ENCODE measurements around the gene GRIFIN. TPM values are rescaled to one million over a fixed set of nuclear protein-coding genes. Genes with fewer than 3 reads are reported as not detected.

Gene GRIFIN
- total and polyA plus RNA-seq, 8 donors, result not detected

DNA sequence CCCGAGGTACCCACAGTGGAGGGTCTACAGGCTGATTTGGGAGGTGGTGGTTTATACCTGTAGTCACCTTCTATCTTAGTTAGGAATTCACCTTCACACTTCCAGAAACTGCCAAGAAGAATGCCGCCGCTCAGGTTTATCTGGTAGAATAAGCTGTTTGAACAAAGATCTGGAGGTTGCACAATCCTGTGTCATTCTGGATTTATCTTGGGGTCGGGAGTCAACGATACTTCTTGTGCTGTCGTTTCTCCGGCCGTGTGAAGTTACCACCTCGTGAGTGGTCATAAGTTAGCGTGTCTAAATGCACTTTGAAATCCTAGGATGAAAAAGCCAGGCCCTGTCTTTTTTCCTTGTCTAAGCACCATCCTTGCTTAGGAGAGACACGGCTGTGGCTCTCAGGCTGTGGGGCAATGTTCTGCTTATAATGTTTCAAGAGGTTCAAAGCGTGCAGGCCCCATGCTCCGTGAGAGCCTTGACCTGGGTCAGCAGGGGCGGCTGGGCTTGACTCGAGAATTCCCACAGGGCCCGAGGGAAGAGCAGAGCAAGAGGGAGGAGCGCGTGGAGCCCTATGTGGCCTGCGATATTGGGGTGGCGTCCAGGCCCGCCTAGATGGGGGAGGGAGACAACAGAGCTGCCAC is 35.5 kb downstream of the GRIFIN start:
- FAIRE-seq, result no peak
- Histone ChIP-seq H3K4me1 (peaks cover 5 to 17% (median 6%) of the 10 kb centered on the region in 3 donors), H3K27me3 (no peaks in the 10 kb centered on the region), H3K27ac (peak overlapping the region in 2 of 4 donors; percentile 42 to 63), H3K9me3 (no peaks in the 10 kb centered on the region), H3K4me3 (no peak overlapping the region), H3K36me3 (no peaks in the 10 kb centered on the region)
- peak; percentile 70 to 84 (median 77) for ATAC-seq
- WGBS, 2 donors, result 25 to 26% methylated on average over 21 of the region's 21 CpGs
- intact Hi-C loops (cut with DNase I), result no loop called here
- peak in 4 of 6 donors; percentile 51 to 72 (median 60) for DNase-seq
- TF ChIP-seq, protein P1, sequence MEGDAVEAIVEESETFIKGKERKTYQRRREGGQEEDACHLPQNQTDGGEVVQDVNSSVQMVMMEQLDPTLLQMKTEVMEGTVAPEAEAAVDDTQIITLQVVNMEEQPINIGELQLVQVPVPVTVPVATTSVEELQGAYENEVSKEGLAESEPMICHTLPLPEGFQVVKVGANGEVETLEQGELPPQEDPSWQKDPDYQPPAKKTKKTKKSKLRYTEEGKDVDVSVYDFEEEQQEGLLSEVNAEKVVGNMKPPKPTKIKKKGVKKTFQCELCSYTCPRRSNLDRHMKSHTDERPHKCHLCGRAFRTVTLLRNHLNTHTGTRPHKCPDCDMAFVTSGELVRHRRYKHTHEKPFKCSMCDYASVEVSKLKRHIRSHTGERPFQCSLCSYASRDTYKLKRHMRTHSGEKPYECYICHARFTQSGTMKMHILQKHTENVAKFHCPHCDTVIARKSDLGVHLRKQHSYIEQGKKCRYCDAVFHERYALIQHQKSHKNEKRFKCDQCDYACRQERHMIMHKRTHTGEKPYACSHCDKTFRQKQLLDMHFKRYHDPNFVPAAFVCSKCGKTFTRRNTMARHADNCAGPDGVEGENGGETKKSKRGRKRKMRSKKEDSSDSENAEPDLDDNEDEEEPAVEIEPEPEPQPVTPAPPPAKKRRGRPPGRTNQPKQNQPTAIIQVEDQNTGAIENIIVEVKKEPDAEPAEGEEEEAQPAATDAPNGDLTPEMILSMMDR (IDR thresholded peaks at IDR 0.05), result no peak

DNA sequence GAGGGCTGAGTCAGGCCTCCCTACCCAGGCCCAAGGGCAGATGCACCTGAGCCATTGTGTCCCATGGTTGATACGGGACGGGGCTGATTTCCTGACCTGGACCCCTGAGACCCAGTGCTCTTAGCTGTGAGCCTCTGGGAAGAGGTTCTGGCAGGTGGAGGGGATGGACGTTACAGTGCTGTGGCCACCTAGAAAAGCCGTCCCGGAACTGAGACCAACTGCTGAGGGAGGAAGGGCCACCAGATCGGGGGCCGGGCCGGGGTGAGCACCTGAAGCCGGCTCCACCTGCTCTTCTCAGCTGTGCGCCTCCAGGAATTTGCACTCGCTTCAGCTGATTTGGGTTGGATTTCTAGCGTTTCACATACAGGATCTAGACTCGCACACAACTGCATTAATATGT is 37.4 kb downstream of the GRIFIN start:
- DNase-seq (peak in 1 of 6 donors; percentile 40), FAIRE-seq (no peak)
- TF ChIP-seq, protein P1 (IDR thresholded peaks at IDR 0.05), result no peak

GRCh38 chr7:2438186-2438585 is 38.0 kb downstream of the GRIFIN start:
- no peaks in the 10 kb centered on the region for H3K9me3 ChIP-seq
- no peaks in the 10 kb centered on the region for H3K27me3 ChIP-seq
- FAIRE-seq (no peak), ATAC-seq (no peak), DNase-seq (peak in 1 of 6 donors; percentile 32)
- no peak overlapping the region for H3K27ac ChIP-seq
- H3K4me1 ChIP-seq, result peaks cover 5 to 17% (median 6%) of the 10 kb centered on the region in 3 donors
- H3K4me3 ChIP-seq, result no peak overlapping the region
- no peaks in the 10 kb centered on the region for H3K36me3 ChIP-seq
- TF ChIP-seq, protein P1 (IDR thresholded peaks at IDR 0.05), result no peak
- 91 to 97% methylated on average over 7 of the region's 7 CpGs for WGBS, 2 donors
- intact Hi-C loops (cut with DNase I), result no loop called here

More for the DNA sequence above, 37.4 kb downstream of the GRIFIN start:
- no peak overlapping the region for H3K27ac ChIP-seq
- no peaks in the 10 kb centered on the region for H3K27me3 ChIP-seq
- WGBS, 2 donors, result 94 to 97% methylated on average over 13 of the region's 13 CpGs
- ATAC-seq, result no peak
- no peaks in the 10 kb centered on the region for H3K36me3 ChIP-seq
- no peak overlapping the region for H3K4me3 ChIP-seq
- intact Hi-C loops (cut with DNase I), result no loop called here
- H3K9me3 ChIP-seq, result no peaks in the 10 kb centered on the region
- peaks cover 5 to 17% (median 6%) of the 10 kb centered on the region in 3 donors for H3K4me1 ChIP-seq

DNA sequence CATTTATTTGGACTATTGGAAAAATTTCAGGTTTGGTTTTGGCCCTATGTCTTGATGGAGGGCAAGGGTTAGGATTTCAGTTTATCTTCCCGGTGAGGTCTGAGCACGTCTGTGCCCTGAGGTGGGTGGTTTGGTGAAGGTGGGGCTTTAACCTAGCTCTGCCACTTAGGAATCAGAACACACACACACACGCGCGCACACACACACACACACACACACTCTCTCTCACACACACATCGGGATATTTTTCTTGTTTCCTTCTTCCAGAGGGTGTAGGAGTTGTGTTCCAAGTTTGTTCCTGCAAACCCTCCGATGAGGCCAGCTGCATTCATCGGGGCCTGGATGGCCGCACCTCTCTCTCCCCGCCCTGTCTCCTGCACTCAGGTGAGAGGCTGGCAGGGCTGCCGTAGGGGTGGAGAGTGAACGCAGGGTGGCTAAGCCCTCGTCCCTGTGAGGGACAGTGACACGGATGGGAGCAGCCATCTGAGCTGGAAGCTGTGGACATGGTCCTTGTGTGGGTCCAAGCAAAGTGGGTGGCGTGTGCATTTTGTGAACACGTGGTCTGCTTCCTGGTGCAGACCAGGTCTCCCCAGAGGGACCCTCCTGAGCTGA is 38.6 kb downstream of the GRIFIN start:
- no peak overlapping the region for H3K27ac ChIP-seq
- H3K4me3 ChIP-seq, result no peak overlapping the region
- H3K9me3 ChIP-seq, result no peaks in the 10 kb centered on the region
- no peaks in the 10 kb centered on the region for H3K27me3 ChIP-seq
- DNase-seq (no peak), FAIRE-seq (no peak), ATAC-seq (no peak)
- WGBS, 2 donors, result 86 to 89% methylated on average over 16 of the region's 16 CpGs
- H3K36me3 ChIP-seq, result no peaks in the 10 kb centered on the region
- TF ChIP-seq, protein P1 (IDR thresholded peaks at IDR 0.05), result no peak
- intact Hi-C loops (cut with DNase I), result no loop called here
- H3K4me1 ChIP-seq, result peaks cover 5 to 17% (median 6%) of the 10 kb centered on the region in 3 donors

DNA sequence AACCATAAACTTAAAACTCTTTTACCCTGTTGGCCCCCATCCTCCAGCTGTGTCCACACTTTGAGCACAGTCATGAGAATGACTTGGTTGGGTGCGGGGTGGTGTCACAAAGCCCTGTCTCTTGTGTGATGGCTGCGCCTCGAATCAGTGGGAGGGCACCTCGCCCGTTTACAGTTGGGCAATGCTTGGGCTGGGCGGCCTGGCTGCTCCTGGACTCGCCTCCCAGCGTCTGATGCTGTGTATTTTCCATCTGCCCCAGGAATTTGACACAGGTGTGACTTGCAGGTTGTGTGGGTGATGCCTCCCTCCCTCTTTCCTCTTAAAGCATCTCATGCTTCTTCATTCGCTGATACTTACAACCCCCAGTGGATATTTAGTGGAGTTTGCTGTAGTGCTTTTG is 39.1 kb downstream of the GRIFIN start:
- DNase-seq, result no peak
- H3K9me3 ChIP-seq, result no peaks in the 10 kb centered on the region
- no peak overlapping the region for H3K4me3 ChIP-seq
- TF ChIP-seq, protein P1 (IDR thresholded peaks at IDR 0.05), result no peak
- no peak for FAIRE-seq
- H3K27me3 ChIP-seq, result no peaks in the 10 kb centered on the region
- ATAC-seq, result no peak
- peaks cover 5 to 17% (median 6%) of the 10 kb centered on the region in 3 donors for H3K4me1 ChIP-seq
- H3K27ac ChIP-seq, result no peak overlapping the region
- 89 to 90% methylated on average over 9 of the region's 9 CpGs for WGBS, 2 donors
- intact Hi-C loops (cut with DNase I), result no loop called here
- H3K36me3 ChIP-seq, result no peaks in the 10 kb centered on the region
